HG02798 (cell line): ENCODE results near the gene RMC1.
"Not testable (repeated sequence)": the region's sequence is repeated elsewhere in the genome, so short reads cannot be mapped to it uniquely, and the experiment has no call there.

ENCODE experiments used
- ATAC-seq: cut with Tn5 transposase; IDR thresholded peaks from one replicate; pipeline ENCODE4 v1.9.1; 2021; ENCODE audit warnings: mild to moderate bottlenecking; ENCODE audit not compliant: unreplicated experiment, poor library complexity

The RMC1 gene

GRCh38 chr18:23553887-23554286 lies 50.6 kb downstream of the RMC1 start:
- ATAC-seq, result no peak

DNA sequence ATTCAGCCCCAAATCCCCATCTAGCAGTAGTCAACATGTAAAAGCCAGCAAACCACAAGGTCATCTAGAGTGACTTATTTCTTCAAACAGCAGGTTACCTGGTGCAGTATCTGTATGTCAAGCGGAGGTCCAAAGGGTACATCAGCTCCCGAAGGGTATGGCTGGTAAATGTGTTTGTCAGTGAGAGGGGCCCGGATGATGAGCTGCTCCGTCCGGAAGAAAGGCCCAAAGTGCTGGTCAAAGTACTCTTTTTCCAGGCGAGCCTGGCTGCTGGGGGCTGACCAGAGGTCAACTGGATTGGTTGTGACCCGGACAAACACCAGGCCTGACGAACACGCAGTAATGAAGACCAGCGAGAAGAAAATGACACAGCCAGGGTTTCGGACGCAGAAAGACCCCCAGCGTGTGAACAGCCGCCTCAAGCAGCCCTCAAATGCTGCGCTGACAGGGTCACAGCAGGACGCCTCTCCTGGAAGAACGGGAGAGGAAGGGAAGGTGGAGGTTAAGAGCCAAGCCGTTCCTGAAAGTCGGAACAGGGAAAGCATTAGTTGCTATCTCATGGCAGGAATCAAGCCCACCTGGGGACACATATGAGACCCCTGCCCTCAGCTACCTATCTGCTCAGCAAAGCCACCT lies 53.0 kb downstream of the RMC1 start:
- no peak for ATAC-seq

DNA sequence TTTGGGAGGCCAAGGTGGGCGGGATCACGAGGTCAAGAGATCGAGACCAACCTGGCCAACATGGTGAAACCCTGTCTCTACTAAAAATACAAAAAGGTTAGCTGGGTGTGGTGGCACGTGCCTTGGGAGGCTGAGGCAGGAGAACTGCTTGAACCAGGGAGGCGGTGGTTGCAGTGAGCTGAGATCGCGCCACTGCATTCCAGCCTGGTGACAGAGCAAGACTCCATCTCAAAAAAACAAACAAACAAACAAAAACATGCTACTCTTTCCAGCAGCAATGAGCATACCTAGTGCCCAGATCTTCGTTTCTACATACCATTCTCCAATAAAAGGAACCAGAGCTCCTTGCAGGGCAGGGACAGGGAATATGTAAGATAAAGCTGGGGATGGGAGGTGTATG lies 54.2 kb downstream of the RMC1 start:
- ATAC-seq, result not testable (repeated sequence)

DNA sequence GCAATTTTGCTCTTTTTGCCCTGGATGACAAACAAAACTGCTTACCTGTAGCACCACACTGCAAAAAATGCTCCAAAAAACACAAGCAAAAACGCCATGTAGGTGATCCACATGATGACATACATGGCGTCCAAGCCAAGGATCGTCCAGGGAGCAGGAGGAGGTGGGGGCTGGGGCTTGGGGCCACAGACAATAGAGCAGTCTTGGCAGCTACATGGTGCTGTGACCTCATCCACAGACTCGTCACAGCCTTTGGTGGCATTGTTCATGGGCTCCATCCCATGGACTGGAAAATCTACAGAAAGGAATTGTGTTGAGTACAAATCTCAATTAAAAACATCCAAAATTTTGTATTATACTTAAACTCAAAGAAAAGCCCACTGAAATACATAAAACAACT lies 56.9 kb downstream of the RMC1 start:
- no peak for ATAC-seq

DNA sequence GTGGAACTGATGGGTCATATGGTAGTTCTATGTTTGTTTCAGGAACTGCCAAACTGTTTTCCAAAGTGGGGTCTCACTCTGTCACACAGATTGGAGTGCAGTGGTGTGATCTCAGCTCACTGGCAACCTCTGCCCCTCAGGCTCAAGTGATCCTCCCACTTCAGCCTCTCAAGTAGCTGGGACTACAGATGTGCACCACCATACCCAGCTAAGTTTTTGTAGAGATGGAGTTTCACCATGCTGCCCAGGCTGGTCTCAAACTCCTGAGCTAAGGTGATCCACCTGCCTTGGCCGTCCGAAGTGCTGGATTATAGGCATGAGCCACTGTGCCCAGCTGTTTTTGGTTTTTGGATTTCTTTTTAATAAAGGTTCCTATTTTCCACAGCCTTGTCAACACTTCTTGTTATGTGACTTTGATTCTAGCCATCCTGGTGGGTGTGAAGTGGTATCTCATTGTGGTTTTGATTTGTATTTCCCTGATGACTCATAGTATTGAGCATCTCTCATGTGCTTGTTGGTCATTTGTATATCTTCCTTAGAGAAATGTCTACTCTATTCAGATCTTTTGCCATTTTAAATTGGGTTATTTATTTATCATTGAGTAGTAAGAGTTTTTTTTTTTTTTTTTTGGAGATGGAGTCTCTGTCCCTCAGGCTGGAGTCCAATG lies 60.2 kb downstream of the RMC1 start:
- no peak for ATAC-seq

DNA sequence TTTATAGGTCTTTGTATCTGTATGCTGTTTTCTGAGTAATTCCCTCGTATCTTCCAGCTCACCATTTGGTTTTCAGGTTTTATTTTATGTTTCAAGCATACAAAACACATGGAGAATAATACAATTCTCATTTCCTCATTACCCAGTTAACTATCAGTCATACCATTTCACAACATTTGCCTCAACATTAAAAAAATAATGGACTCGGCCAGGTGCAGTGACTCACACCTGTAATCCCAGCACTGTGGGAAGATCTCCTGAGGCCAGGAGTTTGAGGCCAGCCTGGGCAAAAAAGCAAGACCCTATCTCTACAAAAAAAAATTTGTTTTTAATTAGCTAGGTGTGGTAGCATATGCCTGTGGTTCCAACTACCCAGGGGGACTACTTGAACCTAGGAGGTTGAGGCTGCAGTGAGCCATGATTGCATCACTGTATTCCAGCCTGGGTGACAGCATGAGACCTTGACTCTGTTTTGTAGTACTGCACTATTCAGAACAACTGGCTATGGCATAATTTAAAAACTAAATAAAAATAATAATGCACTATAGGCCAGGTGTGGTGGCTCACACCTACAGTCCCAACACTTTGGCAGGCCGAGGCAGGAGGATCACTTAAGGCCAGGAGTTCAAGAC lies 62.7 kb downstream of the RMC1 start:
- no peak for ATAC-seq

- no peak for ATAC-seq
Observed at GRCh38 chr18:23567671-23568070, 64.4 kb downstream of the RMC1 start.

DNA sequence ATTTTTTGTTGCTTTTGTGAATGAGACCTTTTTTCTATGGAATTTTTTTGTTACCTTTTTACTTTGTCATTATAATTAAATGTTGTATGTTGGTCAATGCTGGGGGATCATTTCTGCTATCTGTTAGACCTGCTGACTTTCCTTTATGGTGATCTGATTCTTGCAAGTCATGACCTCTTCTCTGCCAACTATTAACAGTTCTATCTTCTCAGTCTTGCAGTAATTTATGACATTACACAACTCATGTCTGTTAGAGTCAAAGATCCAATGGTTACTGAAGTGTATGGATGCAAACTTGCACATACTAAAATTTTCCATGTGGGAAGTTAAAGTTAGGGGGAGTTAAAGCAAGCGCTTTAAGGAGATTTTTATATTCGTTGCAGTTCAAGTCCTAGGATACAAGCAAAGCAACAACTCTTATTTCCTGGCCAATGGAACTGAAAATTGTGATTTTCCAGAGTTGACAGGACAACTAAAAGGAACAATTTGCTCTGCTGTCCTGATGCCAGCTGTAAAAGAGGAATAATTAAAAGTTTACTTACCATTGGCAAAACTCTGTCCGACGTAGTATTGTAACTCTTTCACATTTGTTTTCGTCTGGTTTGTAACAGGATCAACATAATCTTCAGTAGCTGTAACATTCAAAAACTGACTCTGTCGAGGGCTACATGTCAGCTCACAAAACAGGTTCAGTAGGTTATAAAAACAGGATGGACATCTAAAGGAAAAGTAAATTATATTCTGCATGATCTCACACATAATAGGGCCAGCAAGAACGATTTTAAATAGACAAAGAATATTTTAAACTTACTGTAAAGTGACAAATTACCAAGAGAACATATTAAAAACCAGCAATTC lies 65.2 kb downstream of the RMC1 start:
- ATAC-seq, result no peak

- no peak for ATAC-seq
Observed at GRCh38 chr18:23569299-23570063, 66.2 kb downstream of the RMC1 start.

GRCh38 chr18:23570912-23571504 lies 67.7 kb downstream of the RMC1 start:
- ATAC-seq, result no peak

- ATAC-seq, result no peak
Observed at GRCh38 chr18:23572012-23572411, 68.7 kb downstream of the RMC1 start.

- ATAC-seq, result no peak
Observed at GRCh38 chr18:23572570-23572969, 69.3 kb downstream of the RMC1 start.

GRCh38 chr18:23573020-23573419 lies 69.7 kb downstream of the RMC1 start:
- no peak for ATAC-seq

- no peak for ATAC-seq
Observed at GRCh38 chr18:23573626-23574431, 70.5 kb downstream of the RMC1 start.

DNA sequence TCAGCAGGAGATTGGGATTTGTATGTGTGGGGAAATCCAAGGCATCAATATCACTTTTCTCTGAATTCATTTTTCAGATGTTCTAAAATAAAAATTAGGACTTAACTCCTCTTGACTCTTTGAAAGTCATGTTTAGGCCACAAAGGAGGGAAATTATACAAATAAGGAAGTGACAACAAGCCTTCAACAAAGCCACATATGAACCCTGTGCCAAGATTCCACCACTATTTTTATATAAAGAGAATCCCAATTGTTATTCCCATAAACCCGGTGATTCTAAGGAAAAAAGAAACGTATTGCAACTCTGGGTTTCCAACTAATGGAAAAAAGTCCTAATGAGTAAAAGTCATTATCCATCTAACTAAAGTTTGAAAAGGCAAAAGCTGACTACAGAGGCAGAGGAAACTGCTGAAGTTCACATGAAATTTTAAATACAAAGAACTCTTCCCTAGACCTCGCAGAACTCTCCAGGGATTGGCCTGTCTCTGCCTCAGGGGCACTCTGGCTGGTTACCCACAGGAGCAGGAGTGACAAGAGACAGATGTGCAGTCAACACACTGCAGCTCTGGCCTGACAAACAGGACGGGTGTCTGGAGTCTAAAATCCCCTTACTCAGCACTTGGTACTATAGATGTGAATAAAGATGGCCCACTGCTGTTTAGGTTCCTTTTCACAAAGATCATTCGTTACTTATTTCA lies 71.4 kb downstream of the RMC1 start:
- ATAC-seq, result no peak

- no peak for ATAC-seq
Observed at GRCh38 chr18:23575309-23575651, 72.0 kb downstream of the RMC1 start.

DNA sequence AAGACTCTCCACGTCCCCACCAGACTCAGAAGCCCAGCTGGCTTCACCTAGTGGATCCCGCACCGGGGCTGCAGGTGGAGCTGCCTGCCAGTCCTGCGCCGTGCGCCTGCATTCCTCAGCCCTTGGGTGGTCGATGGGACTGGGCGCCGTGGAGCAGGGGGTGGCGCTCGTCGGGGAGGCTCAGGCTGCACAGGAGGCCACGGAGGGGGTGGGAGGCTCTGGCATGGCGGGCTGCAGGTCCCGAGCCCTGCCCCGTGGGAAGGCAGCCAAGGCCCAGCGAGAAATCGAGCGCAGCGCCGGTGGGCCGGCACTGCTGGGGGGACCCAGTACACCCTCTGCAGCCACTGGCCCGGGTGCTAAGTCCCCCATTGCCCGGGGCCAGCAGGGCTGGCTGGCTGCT lies 74.2 kb downstream of the RMC1 start:
- not testable (repeated sequence) for ATAC-seq

- no peak for ATAC-seq
Observed at GRCh38 chr18:23578067-23578701, 74.9 kb downstream of the RMC1 start.
